A549 (cell line): Measurements from ENCODE around the gene USP49. TPM values are rescaled to one million over a fixed set of nuclear protein-coding genes. Genes with fewer than 3 reads are reported as not detected.

Experiments used
- ATAC-seq, 2 experiments: fragments of 200-7000 bp in 1 of 2; fragments of >200 bp in 1 of 2; cut with Nextera tagmentation in 1 of 2; cut with Tn5 transposase in 1 of 2; 3 replicates each; pipeline versions ENCODE4 v1.8.0 to v1.9.1; 2018 to 2020; ENCODE audit warnings: mild to moderate bottlenecking in 1 of 2, moderate library complexity in 1 of 2
- CTCF ChIA-PET: fragments of 300-600 bp; sonication (Branson Sonifier 250); formaldehyde crosslinking; extraction: SDS; loops from one replicate; lab custom pipeline; 2021; ENCODE audit warnings: antibody characterized with exemption, inconsistent platforms; lab: Yijun Ruan, JAX
- POLR2A ChIA-PET: fragments of 350-600 bp; formaldehyde crosslinking; extraction: SDS; loops from one replicate; lab custom pipeline; 2021; ENCODE audit warnings: antibody characterized with exemption, inconsistent platforms; lab: Yijun Ruan, JAX
- DNase-seq, 2 experiments: peaks; one replicate each; pipeline versions ENCODE4 v3.0.0 to v3.0.0-alpha.2; 2011 to 2016; ENCODE audit warnings: low read depth in 1 of 2, low spot score in 1 of 2
- FAIRE-seq: peaks from 2 replicates; lab custom pipeline; 2011; peaks lifted over from hg19 to GRCh38; lab: Jason Lieb, UNC
- H3K27ac ChIP-seq, 2 experiments: fragments of >200 bp; sonication (Bioruptor Twin); formaldehyde crosslinking; 3 replicates each; pipeline ENCODE4 v1.5.1; 2016 to 2017
- H3K4me1 ChIP-seq: fragments of >200 bp; sonication (Bioruptor Twin); formaldehyde crosslinking; 3 replicates; pipeline ENCODE4 v1.6.1; 2016
- H3K4me2 ChIP-seq: fragments of >200 bp; sonication (Bioruptor Twin); formaldehyde crosslinking; 3 replicates; pipeline ENCODE4 v1.6.1; 2016
- H3K4me3 ChIP-seq: fragments of >200 bp; sonication (Bioruptor Twin); formaldehyde crosslinking; 3 replicates; pipeline ENCODE4 v1.5.1; 2016
- H3K9me3 ChIP-seq: fragments of >200 bp; sonication (Bioruptor Twin); formaldehyde crosslinking; 3 replicates; pipeline ENCODE4 v1.6.1; 2016
- CBX2 ChIP-seq: fragments of 200-600 bp; sonication (generic); IDR thresholded peaks from 2 replicates; pipeline ENCODE4 v1.6.1; 2016; ENCODE audit warnings: low read depth, mild to moderate bottlenecking, borderline replicate concordance
- CHD2 ChIP-seq: fragments of 150-350 bp; IDR thresholded peaks from 2 replicates; pipeline ENCODE4 v1.6.1; 2014; ENCODE audit warnings: low read length; ENCODE audit not compliant: partially characterized antibody
- CHD4 ChIP-seq: fragments of 200-600 bp; sonication (generic); IDR thresholded peaks from 2 replicates; pipeline ENCODE4 v1.6.1; 2016; ENCODE audit warnings: antibody characterized with exemption, mild to moderate bottlenecking, borderline replicate concordance
- EHMT2 ChIP-seq: fragments of 200-600 bp; sonication (generic); IDR thresholded peaks from 2 replicates; pipeline ENCODE4 v1.6.1; 2016; ENCODE audit warnings: antibody characterized with exemption, low read depth, mild to moderate bottlenecking, moderate library complexity
- ESRRA ChIP-seq: fragments of 150-350 bp; IDR thresholded peaks from 2 replicates; pipeline ENCODE4 v1.6.1; 2014; ENCODE audit warnings: mild to moderate bottlenecking, low read length, borderline replicate concordance
- FOXS1 ChIP-seq: fragments of 250-450 bp; sonication (Bioruptor Pico); IDR thresholded peaks from 2 replicates; pipeline ENCODE4 v1.5.0; 2020; ENCODE audit warnings: mild to moderate bottlenecking, moderate library complexity
- HDAC2 ChIP-seq: fragments of 200-600 bp; sonication (generic); IDR thresholded peaks from 2 replicates; pipeline ENCODE4 v1.6.1; 2016
- HOXA7 ChIP-seq: fragments of 250-450 bp; sonication (Bioruptor Pico); IDR thresholded peaks from 2 replicates; pipeline ENCODE4 v1.5.0; 2020; ENCODE audit warnings: mild to moderate bottlenecking, moderate library complexity
- HOXB5 ChIP-seq: fragments of 250-450 bp; sonication (Bioruptor Pico); IDR thresholded peaks from 2 replicates; pipeline ENCODE4 v1.5.0; 2020; ENCODE audit warnings: mild to moderate bottlenecking, moderate library complexity
- KDM1A ChIP-seq: fragments of 200-600 bp; sonication (generic); IDR thresholded peaks from 2 replicates; pipeline ENCODE4 v1.6.1; 2016; ENCODE audit warnings: low read depth, mild to moderate bottlenecking
- MYC ChIP-seq: IDR thresholded peaks from 2 replicates; pipeline ENCODE4 v1.6.1; 2012; ENCODE audit warnings: mild to moderate bottlenecking, inconsistent platforms, low read length, improper control_type of control experiment, borderline replicate concordance
- NR3C1 ChIP-seq: fragments of >200 bp; sonication (Bioruptor Twin); formaldehyde crosslinking; IDR thresholded peaks from 3 replicates; pipeline ENCODE4 v1.6.1; 2017
- POLR2A ChIP-seq: IDR thresholded peaks from 2 replicates; pipeline ENCODE4 v1.6.1; 2012; ENCODE audit warnings: mild to moderate bottlenecking, low read length
- REST ChIP-seq: fragments of 200-600 bp; sonication (generic); IDR thresholded peaks from 2 replicates; pipeline ENCODE4 v1.6.1; 2016; ENCODE audit warnings: antibody characterized with exemption, mild to moderate bottlenecking, moderate library complexity
- TFCP2L1 ChIP-seq: fragments of 250-450 bp; sonication (Bioruptor Pico); IDR thresholded peaks from 2 replicates; pipeline ENCODE4 v1.5.0; 2021; ENCODE audit warnings: mild to moderate bottlenecking
- TP53 ChIP-seq: fragments of 250-450 bp; sonication (Bioruptor Pico); IDR thresholded peaks from 2 replicates; pipeline ENCODE4 v1.5.0; 2021; ENCODE audit warnings: mild to moderate bottlenecking, moderate library complexity
- ZNF302 ChIP-seq: fragments of 250-450 bp; sonication (Bioruptor Pico); IDR thresholded peaks from 2 replicates; pipeline ENCODE4 v1.9.0; 2021; ENCODE audit warnings: inconsistent platforms, mild to moderate bottlenecking, moderate library complexity
- WGBS: methylation state at CpG from one replicate; pipeline ENCODE4 v1.1.6; 2017; ENCODE audit errors: missing lambda C conversion rate; 5-methylcytosine and 5-hydroxymethylcytosine counted together
- polyA plus RNA-seq, 4 experiments: library from polyadenylated mRNA; depleted of rRNA in 3 of 4; stranded (reverse); fragments of >200 nt; fragmentation: RNase III in 1 of 4; extraction: RNeasy Plus Mini Kit Qiagen cat#74134 plus additional on column Dnase treatment in 1 of 4; gene quantifications; 2 replicates in 3 of 4; 3 replicates in 1 of 4; pipeline ENCODE4 v1.2.3, GENCODE V29; 2011 to 2017

The USP49 gene
- polyA plus RNA-seq, 2 of the 4 experiments (the other 2 are of a cell fraction), result 2.9 to 4.3 TPM

- DNase-seq, result no peak
- 63% methylated on average over 3 of the region's 3 CpGs for WGBS
- TF ChIP-seq NR3C1, result no peak
- TF ChIP-seq HDAC2, result no peak
- TF ChIP-seq CHD4, result no peak
- TF ChIP-seq FOXS1 (CRISPR knock-in tag), result no peak
- TF ChIP-seq POLR2A, result no peak
- no peak for TF ChIP-seq REST
- no peak for TF ChIP-seq CHD2
- no peak for TF ChIP-seq TP53
- ChIA-PET CTCF (interaction anchor here (0.6 to 2.6 kb wide), 5 partner anchors 10 to 177 kb away, joined by 3 to 9 read pairs (median 3); partner anchors contain the start of gene TFEB), POLR2A (no interaction called here)
- no peaks in the 10 kb centered on the region for H3K4me1 ChIP-seq
- H3K27ac ChIP-seq, result no peak overlapping the region
- no peak overlapping the region for H3K4me2 ChIP-seq
- no peak for ATAC-seq
- no peak overlapping the region for H3K4me3 ChIP-seq
- no peaks in the 10 kb centered on the region for H3K9me3 ChIP-seq
- no peak for FAIRE-seq
Measured at GRCh38 chr6:41750374-41750773, 144.8 kb downstream of the USP49 start.

GRCh38 chr6:41748542-41748941, 146.6 kb downstream of the USP49 start:
- H3K4me1 ChIP-seq, result no peaks in the 10 kb centered on the region
- ChIA-PET CTCF (interaction anchor here (0.7 to 2.6 kb wide), 4 partner anchors 9 to 27 kb away, joined by 3 to 9 read pairs (median 6); partner anchors contain the start of gene TFEB), POLR2A (no interaction called here)
- no peak overlapping the region for H3K4me3 ChIP-seq
- H3K9me3 ChIP-seq, result no peaks in the 10 kb centered on the region
- WGBS, result 82% methylated on average over 3 of the region's 3 CpGs
- no peak overlapping the region; a peak in 1 of 6 replicates for H3K27ac ChIP-seq
- ATAC-seq (no peak), DNase-seq (no peak), FAIRE-seq (no peak)
- no peak overlapping the region for H3K4me2 ChIP-seq
- TF ChIP-seq TFCP2L1 (CRISPR knock-in tag), result no peak

- DNase-seq (no peak), ATAC-seq (no peak), FAIRE-seq (no peak)
- CTCF ChIA-PET, result interaction anchor here (0.7 to 2.6 kb wide), 5 partner anchors 9 to 43 kb away, joined by 3 to 9 read pairs (median 4); partner anchors contain the start of gene TFEB
- peak overlapping the region in 1 of 2 experiments; percentile 17; a peak in 1 of 6 replicates for H3K27ac ChIP-seq
- POLR2A ChIA-PET, result no interaction called here
- WGBS, result 74% methylated on average over 6 of the region's 6 CpGs
- H3K4me1 ChIP-seq, result no peaks in the 10 kb centered on the region
- H3K4me3 ChIP-seq, result no peak overlapping the region
- H3K4me2 ChIP-seq, result no peak overlapping the region
- TF ChIP-seq ESRRA, result no peak
- TF ChIP-seq ZNF302 (CRISPR knock-in tag), result no peak
- TF ChIP-seq MYC, result no peak
- TF ChIP-seq POLR2A, result no peak
- TF ChIP-seq HOXB5, result no peak
- no peak for TF ChIP-seq KDM1A
- TF ChIP-seq CBX2, result no peak
- no peak for TF ChIP-seq EHMT2
- TF ChIP-seq HOXA7 (CRISPR knock-in tag), result no peak
- no peaks in the 10 kb centered on the region for H3K9me3 ChIP-seq
Measured at GRCh38 chr6:41748102-41748477, 147.1 kb downstream of the USP49 start.
